HG03039 (cell line): Measurements from ENCODE around the gene PLXNB2.

Source experiments
- ATAC-seq: cut with Tn5 transposase; IDR thresholded peaks from one replicate; pipeline ENCODE4 v1.9.1; 2021; ENCODE audit warnings: mild to moderate bottlenecking, moderate library complexity; ENCODE audit not compliant: unreplicated experiment

The PLXNB2 gene

GRCh38 chr22:50242406-50242949 is 65.0 kb downstream of the PLXNB2 start:
- ATAC-seq = no peak

GRCh38 chr22:50238755-50239154 is 68.7 kb downstream of the PLXNB2 start:
- no peak for ATAC-seq

GRCh38 chr22:50236731-50237409 is 70.6 kb downstream of the PLXNB2 start:
- no peak for ATAC-seq

GRCh38 chr22:50233223-50233622 is 74.2 kb downstream of the PLXNB2 start:
- no peak for ATAC-seq

- no peak for ATAC-seq
Measured at GRCh38 chr22:50232481-50233151, 74.8 kb downstream of the PLXNB2 start.

GRCh38 chr22:50229370-50229769 is 78.1 kb downstream of the PLXNB2 start:
- no peak for ATAC-seq

GRCh38 chr22:50228366-50228765 is 79.1 kb downstream of the PLXNB2 start:
- no peak for ATAC-seq

GRCh38 chr22:50227579-50228215 is 79.7 kb downstream of the PLXNB2 start:
- no peak for ATAC-seq

GRCh38 chr22:50226875-50227165 is 80.6 kb downstream of the PLXNB2 start:
- no peak for ATAC-seq

GRCh38 chr22:50226063-50226874 is 81.2 kb downstream of the PLXNB2 start:
- ATAC-seq = no peak

- no peak for ATAC-seq
Measured at GRCh38 chr22:50225200-50225969, 82.1 kb downstream of the PLXNB2 start.
